ENCODE data around the gene NAAA. TPM values are rescaled to one million over a fixed set of nuclear protein-coding genes. Genes with fewer than 3 reads are reported as not detected.

Gene NAAA
- total RNA-seq, 1 donor from 2014 or later: 2.7 TPM

GRCh38 chr4:75924309-75924827, 16.4 kb downstream of the NAAA start:
- H3K4me3 Mint-ChIP-seq (ENCODE audit: low read depth): no peak overlapping the region
- no peak for DNase-seq (ENCODE audit: low spot score, unreplicated experiment)
- H3K27me3 Mint-ChIP-seq: no peaks in the 10 kb centered on the region
- TF ChIP-seq CTCF (IDR thresholded peaks at IDR 0.05; ENCODE audit: unreplicated experiment): no peak
- H3K27ac Mint-ChIP-seq: no peak overlapping the region
- peaks cover 9% of the 10 kb centered on the region for H3K4me1 Mint-ChIP-seq (ENCODE audit: low read depth)
- no peaks in the 10 kb centered on the region for H3K36me3 Mint-ChIP-seq (ENCODE audit: insufficient read depth)
- H3K9me3 Mint-ChIP-seq (ENCODE audit: low read depth): no peaks in the 10 kb centered on the region

GRCh38 chr4:75922588-75922987, 18.2 kb downstream of the NAAA start:
- H3K27me3 Mint-ChIP-seq: no peaks in the 10 kb centered on the region
- no peak for TF ChIP-seq CTCF (IDR thresholded peaks at IDR 0.05; ENCODE audit: unreplicated experiment)
- no peak overlapping the region for H3K4me3 Mint-ChIP-seq (ENCODE audit: low read depth)
- DNase-seq (ENCODE audit: low spot score, unreplicated experiment): no peak
- no peaks in the 10 kb centered on the region for H3K9me3 Mint-ChIP-seq (ENCODE audit: low read depth)
- peaks cover 9% of the 10 kb centered on the region for H3K4me1 Mint-ChIP-seq (ENCODE audit: low read depth)
- no peaks in the 10 kb centered on the region for H3K36me3 Mint-ChIP-seq (ENCODE audit: insufficient read depth)
- no peak overlapping the region for H3K27ac Mint-ChIP-seq

- Mint-ChIP-seq H3K27ac (no peak overlapping the region), H3K4me3 (ENCODE audit: low read depth) (no peak overlapping the region), H3K9me3 (ENCODE audit: low read depth) (no peaks in the 10 kb centered on the region), H3K27me3 (no peaks in the 10 kb centered on the region), H3K4me1 (ENCODE audit: low read depth) (peaks cover 9% of the 10 kb centered on the region), H3K36me3 (ENCODE audit: insufficient read depth) (no peaks in the 10 kb centered on the region)
- no peak for TF ChIP-seq CTCF (IDR thresholded peaks at IDR 0.05; ENCODE audit: unreplicated experiment)
- no peak for DNase-seq (ENCODE audit: low spot score, unreplicated experiment)
Measured at GRCh38 chr4:75921910-75922309, 18.9 kb downstream of the NAAA start.

GRCh38 chr4:75920327-75920726, 20.5 kb downstream of the NAAA start:
- no peaks in the 10 kb centered on the region for H3K36me3 Mint-ChIP-seq (ENCODE audit: insufficient read depth)
- H3K27me3 Mint-ChIP-seq: no peaks in the 10 kb centered on the region
- H3K27ac Mint-ChIP-seq: no peak overlapping the region
- H3K4me3 Mint-ChIP-seq (ENCODE audit: low read depth): no peak overlapping the region
- no peak for DNase-seq (ENCODE audit: low spot score, unreplicated experiment)
- H3K4me1 Mint-ChIP-seq (ENCODE audit: low read depth): peaks cover 13% of the 10 kb centered on the region
- H3K9me3 Mint-ChIP-seq (ENCODE audit: low read depth): no peaks in the 10 kb centered on the region
- no peak for TF ChIP-seq CTCF (IDR thresholded peaks at IDR 0.05; ENCODE audit: unreplicated experiment)

GRCh38 chr4:75919920-75920319, 20.9 kb downstream of the NAAA start:
- TF ChIP-seq CTCF (IDR thresholded peaks at IDR 0.05; ENCODE audit: unreplicated experiment): no peak
- no peak overlapping the region for H3K27ac Mint-ChIP-seq

More at GRCh38 chr4:75919920-75920319, 20.9 kb downstream of the NAAA start:
- H3K9me3 Mint-ChIP-seq (ENCODE audit: low read depth): no peaks in the 10 kb centered on the region
- DNase-seq (ENCODE audit: low spot score, unreplicated experiment): no peak
- no peak overlapping the region for H3K4me3 Mint-ChIP-seq (ENCODE audit: low read depth)
- peaks cover 12% of the 10 kb centered on the region for H3K4me1 Mint-ChIP-seq (ENCODE audit: low read depth)
- no peaks in the 10 kb centered on the region for H3K27me3 Mint-ChIP-seq
- no peaks in the 10 kb centered on the region for H3K36me3 Mint-ChIP-seq (ENCODE audit: insufficient read depth)

All from progenitor cell of endocrine pancreas (in vitro differentiated cells).